ENCODE measurements around the gene MRPL57. TPM values are rescaled to one million over a fixed set of nuclear protein-coding genes. Genes with fewer than 3 reads are reported as not detected.
"Not testable (repeated sequence)": the region's sequence is repeated elsewhere in the genome, so short reads cannot be mapped to it uniquely, and the experiment has no call there.

Gene MRPL57
- total and polyA plus RNA-seq, 5 donors: 19.3 to 38.8 (median 24.0) TPM

GRCh38 chr13:21148557-21149258 is 27.8 kb upstream of the MRPL57 start:
- H3K27me3 ChIP-seq (ENCODE audit: control insufficient read depth, insufficient read depth): no peaks in the 10 kb centered on the region
- ATAC-seq: no peak
- no peak overlapping the region for H3K4me3 ChIP-seq (ENCODE audit: low read length)
- intact Hi-C loops (cut with DNase I): no loop called here
- no peak for DNase-seq
- 75% methylated on average over 5 of the region's 5 CpGs for WGBS
- H3K27ac ChIP-seq (ENCODE audit: low read length): no peak overlapping the region
- H3K9me3 ChIP-seq (ENCODE audit: control insufficient read depth, low read length): no peaks in the 10 kb centered on the region
- no peaks in the 10 kb centered on the region for H3K4me1 ChIP-seq (ENCODE audit: control insufficient read depth, insufficient read depth, low read length)

GRCh38 chr13:21149568-21149967 is 26.9 kb upstream of the MRPL57 start:
- Histone ChIP-seq H3K27ac (ENCODE audit: low read length) (no peak overlapping the region), H3K27me3 (ENCODE audit: control insufficient read depth, insufficient read depth) (no peaks in the 10 kb centered on the region), H3K9me3 (ENCODE audit: control insufficient read depth, low read length) (no peaks in the 10 kb centered on the region), H3K4me1 (ENCODE audit: control insufficient read depth, insufficient read depth, low read length) (no peaks in the 10 kb centered on the region), H3K4me3 (ENCODE audit: low read length) (no peak overlapping the region)
- peak in 1 of 2 donors; percentile 55 for ATAC-seq
- intact Hi-C loops (cut with DNase I): no loop called here
- 36% methylated on average over 1 of the region's 1 CpG for WGBS
- no peak for DNase-seq

GRCh38 chr13:21150013-21150412 is 26.4 kb upstream of the MRPL57 start:
- no peak for DNase-seq
- no peak overlapping the region for H3K4me3 ChIP-seq (ENCODE audit: low read length)
- H3K27ac ChIP-seq (ENCODE audit: low read length): no peak overlapping the region
- whole genome bisulfite sequencing: 48% methylated on average over 1 of the region's 1 CpG
- H3K9me3 ChIP-seq (ENCODE audit: control insufficient read depth, low read length): no peaks in the 10 kb centered on the region
- ATAC-seq: no peak
- no peaks in the 10 kb centered on the region for H3K4me1 ChIP-seq (ENCODE audit: control insufficient read depth, insufficient read depth, low read length)
- H3K27me3 ChIP-seq (ENCODE audit: control insufficient read depth, insufficient read depth): no peaks in the 10 kb centered on the region
- intact Hi-C loops (cut with DNase I): no loop called here

- peak in 1 of 3 donors; percentile 31 for DNase-seq
- H3K9me3 ChIP-seq (ENCODE audit: control insufficient read depth, low read length): no peaks in the 10 kb centered on the region
- no peak overlapping the region for H3K4me3 ChIP-seq (ENCODE audit: low read length)
- no peak overlapping the region for H3K27ac ChIP-seq (ENCODE audit: low read length)
- 80% methylated on average over 8 of the region's 8 CpGs for WGBS
- no peaks in the 10 kb centered on the region for H3K27me3 ChIP-seq (ENCODE audit: control insufficient read depth, insufficient read depth)
- intact Hi-C loops (cut with DNase I): no loop called here
- no peak for ATAC-seq
- H3K4me1 ChIP-seq (ENCODE audit: control insufficient read depth, insufficient read depth, low read length): no peaks in the 10 kb centered on the region
These were observed 24.1 kb upstream of the MRPL57 start for GRCh38 chr13:21152251-21152899.

GRCh38 chr13:21164631-21165030 is 11.8 kb upstream of the MRPL57 start:
- no peaks in the 10 kb centered on the region for H3K4me1 ChIP-seq (ENCODE audit: control insufficient read depth, insufficient read depth, low read length)
- H3K9me3 ChIP-seq (ENCODE audit: control insufficient read depth, low read length): no peaks in the 10 kb centered on the region
- no peak for DNase-seq
- H3K4me3 ChIP-seq (ENCODE audit: low read length): no peak overlapping the region
- intact Hi-C loops (cut with DNase I): no loop called here
- H3K27me3 ChIP-seq (ENCODE audit: control insufficient read depth, insufficient read depth): no peaks in the 10 kb centered on the region
- WGBS: 96% methylated on average over 4 of the region's 4 CpGs
- H3K27ac ChIP-seq (ENCODE audit: low read length): no peak overlapping the region
- ATAC-seq: no peak

- H3K27me3 ChIP-seq (ENCODE audit: control insufficient read depth, insufficient read depth); H3K9me3 ChIP-seq (ENCODE audit: control insufficient read depth, low read length); ATAC-seq; H3K27ac ChIP-seq (ENCODE audit: low read length); DNase-seq; H3K4me1 ChIP-seq (ENCODE audit: control insufficient read depth, insufficient read depth, low read length); H3K4me3 ChIP-seq (ENCODE audit: low read length); intact Hi-C loops (cut with DNase I): not testable (repeated sequence)
- 79% methylated on average over 4 of the region's 4 CpGs for WGBS
These were observed 10.9 kb upstream of the MRPL57 start for GRCh38 chr13:21165606-21166005.

- H3K27ac ChIP-seq (ENCODE audit: low read length): no peak overlapping the region
- intact Hi-C loops (cut with DNase I): loop anchor here in 1 of 4 donors (10.0 kb wide), 1 partner anchor 227 kb away; no protein-coding TSS in a partner anchor
- H3K4me3 ChIP-seq (ENCODE audit: low read length): no peak overlapping the region
- peaks cover 1% of the 10 kb centered on the region for H3K4me1 ChIP-seq (ENCODE audit: control insufficient read depth, insufficient read depth, low read length)
- DNase-seq (no peak), ATAC-seq (no peak)
- H3K27me3 ChIP-seq (ENCODE audit: control insufficient read depth, insufficient read depth): no peaks in the 10 kb centered on the region
- no peaks in the 10 kb centered on the region for H3K9me3 ChIP-seq (ENCODE audit: control insufficient read depth, low read length)
- WGBS: 96% methylated on average over 9 of the region's 9 CpGs
These were observed 5.0 kb upstream of the MRPL57 start for GRCh38 chr13:21171420-21171819.

- not testable (repeated sequence) for H3K9me3 ChIP-seq (ENCODE audit: control insufficient read depth, low read length); ATAC-seq; H3K4me3 ChIP-seq (ENCODE audit: low read length); H3K4me1 ChIP-seq (ENCODE audit: control insufficient read depth, insufficient read depth, low read length); H3K27me3 ChIP-seq (ENCODE audit: control insufficient read depth, insufficient read depth); H3K27ac ChIP-seq (ENCODE audit: low read length); DNase-seq
- WGBS: 0% methylated on average over 1 of the region's 1 CpG
- intact Hi-C loops (cut with DNase I): loop anchor here in 1 of 4 donors (10.0 kb wide), 1 partner anchor 229 kb away; no protein-coding TSS in a partner anchor
These were observed 2.7 kb upstream of the MRPL57 start for GRCh38 chr13:21173767-21174166.

- no peaks in the 10 kb centered on the region for H3K9me3 ChIP-seq (ENCODE audit: control insufficient read depth, low read length)
- intact Hi-C loops (cut with DNase I): loop anchor here in 1 of 4 donors (10.0 kb wide), 1 partner anchor 231 kb away; no protein-coding TSS in a partner anchor
- H3K4me1 ChIP-seq (ENCODE audit: control insufficient read depth, insufficient read depth, low read length): peaks cover 3% of the 10 kb centered on the region
- DNase-seq (no peak), ATAC-seq (no peak)
- H3K4me3 ChIP-seq (ENCODE audit: low read length): peak overlapping the region; percentile 67
- no peak overlapping the region for H3K27ac ChIP-seq (ENCODE audit: low read length)
- 2% methylated on average over 13 of the region's 13 CpGs for WGBS
- no peaks in the 10 kb centered on the region for H3K27me3 ChIP-seq (ENCODE audit: control insufficient read depth, insufficient read depth)
These were observed 723 bp upstream of the MRPL57 start for GRCh38 chr13:21175656-21176214.

GRCh38 chr13:21176982-21177284 is 475 bp downstream of the MRPL57 start:
- Histone ChIP-seq H3K4me1 (ENCODE audit: control insufficient read depth, insufficient read depth, low read length) (peaks cover 2% of the 10 kb centered on the region), H3K9me3 (ENCODE audit: control insufficient read depth, low read length) (no peaks in the 10 kb centered on the region), H3K27ac (ENCODE audit: low read length) (peak overlapping the region; percentile 95), H3K27me3 (ENCODE audit: control insufficient read depth, insufficient read depth) (no peaks in the 10 kb centered on the region), H3K4me3 (ENCODE audit: low read length) (peak overlapping the region; percentile 67)
- intact Hi-C loops (cut with DNase I): loop anchor here in 1 of 4 donors (10.0 kb wide), 1 partner anchor 232 kb away; no protein-coding TSS in a partner anchor
- under 1% methylated on average over 26 of the region's 26 CpGs for WGBS
- ATAC-seq (peak; percentile 59 to 69), DNase-seq (no peak)

- ATAC-seq (no peak), DNase-seq (no peak)
- H3K4me1 ChIP-seq (ENCODE audit: control insufficient read depth, insufficient read depth, low read length): peaks cover 2% of the 10 kb centered on the region
- WGBS: 93% methylated on average over 2 of the region's 2 CpGs
- H3K27ac ChIP-seq (ENCODE audit: low read length): no peak overlapping the region
- no peaks in the 10 kb centered on the region for H3K27me3 ChIP-seq (ENCODE audit: control insufficient read depth, insufficient read depth)
- no peaks in the 10 kb centered on the region for H3K9me3 ChIP-seq (ENCODE audit: control insufficient read depth, low read length)
- intact Hi-C loops (cut with DNase I): no loop called here
- no peak overlapping the region for H3K4me3 ChIP-seq (ENCODE audit: low read length)
These were observed 5.2 kb downstream of the MRPL57 start for GRCh38 chr13:21181671-21182070.

Data from right cardiac atrium (tissue), 5 donors.